ENCODE measurements around the gene GALP. TPM values are rescaled to one million over a fixed set of nuclear protein-coding genes. Genes with fewer than 3 reads are reported as not detected.
A peak's percentile ranks its signal among the peaks of the same experiment; 100 is the strongest.

Gene GALP
- total and polyA plus RNA-seq, 2 experiments from 2014 or later: not detected

GRCh38 chr19:56136362-56136761, 39.4 kb upstream of the GALP start:
- Mint-ChIP-seq H3K4me1 (peaks cover 33% of the 10 kb centered on the region), H3K36me3 (ENCODE audit: low read depth) (no peaks in the 10 kb centered on the region; the same call in 2 of the 3 replicates), H3K27me3 (ENCODE audit: insufficient read depth, low read depth, poor library complexity) (peaks cover 26% of the 10 kb centered on the region), H3K27ac (peak overlapping the region; percentile 97), H3K4me3 (peak overlapping the region; percentile 45), H3K9me3 (no peaks in the 10 kb centered on the region; the same call in 2 of the 3 replicates)
- H3K27ac ChIP-seq (ENCODE audit: low read depth): peak overlapping the region; percentile 94
- H3K27me3 ChIP-seq (ENCODE audit: insufficient read depth): no peaks in the 10 kb centered on the region
- no peaks in the 10 kb centered on the region for H3K9me2 ChIP-seq (ENCODE audit: insufficient read depth)
- H2AFZ ChIP-seq: peak overlapping the region; percentile 97
- peaks cover 23% of the 10 kb centered on the region for H3F3A ChIP-seq (replicated peaks; ENCODE audit: low read depth)
- ATAC-seq (peak; percentile 45), DNase-seq (ENCODE audit: low spot score) (peak; percentile 80)
- peaks cover 29% of the 10 kb centered on the region for H3K4me1 ChIP-seq (ENCODE audit: insufficient read depth)
- H3K79me2 ChIP-seq (replicated peaks; ENCODE audit: insufficient read depth): no peaks in the 10 kb centered on the region
- no peak for TF ChIP-seq ZNF114 (CRISPR knock-in tag; IDR thresholded peaks at IDR 0.05)
- TF ChIP-seq CTCF (conservative IDR thresholded peaks at IDR 0.05; ENCODE audit: low read depth in 2 of 2): 0 out of 4 replicates have a peak, but pooled peaks of 1 of the 2 experiments have one; percentile 23
- no peak for TF ChIP-seq JUNB (IDR thresholded peaks at IDR 0.05; ENCODE audit: unreplicated experiment)
- TF ChIP-seq ZNF331 (CRISPR knock-in tag; IDR thresholded peaks at IDR 0.05; ENCODE audit: low read depth): no peak
- TF ChIP-seq EZH2phosphoT487 (IDR thresholded peaks at IDR 0.05; ENCODE audit: unreplicated experiment): no peak
- TF ChIP-seq NANOG (IDR thresholded peaks at IDR 0.05; ENCODE audit: borderline replicate concordance): no peak
- TF ChIP-seq STAT1 (IDR thresholded peaks at IDR 0.05; ENCODE audit: unreplicated experiment): no peak
- H3K4me2 ChIP-seq: peak overlapping the region; percentile 74
- H3K4me3 ChIP-seq: peak overlapping the region; percentile 16; the same call in 1 of the 2 replicates
- H4K20me1 ChIP-seq (replicated peaks; ENCODE audit: insufficient read depth): no peaks in the 10 kb centered on the region
- no peaks in the 10 kb centered on the region for H3K36me3 ChIP-seq (ENCODE audit: insufficient read depth)

- Mint-ChIP-seq H3K4me3 (no peak overlapping the region; the same call in 2 of the 3 replicates), H3K9me3 (no peaks in the 10 kb centered on the region; the same call in 2 of the 3 replicates), H3K4me1 (peaks cover 37% of the 10 kb centered on the region), H3K36me3 (ENCODE audit: low read depth) (no peaks in the 10 kb centered on the region; the same call in 2 of the 3 replicates), H3K27ac (peak overlapping the region; percentile 97), H3K27me3 (ENCODE audit: insufficient read depth, low read depth, poor library complexity) (peaks cover 19% of the 10 kb centered on the region)
- no peaks in the 10 kb centered on the region for H4K20me1 ChIP-seq (replicated peaks; ENCODE audit: insufficient read depth)
- H3K4me1 ChIP-seq (ENCODE audit: insufficient read depth): peaks cover 36% of the 10 kb centered on the region
- no peak overlapping the region for H3K4me3 ChIP-seq
- H3K27ac ChIP-seq (ENCODE audit: low read depth): peak overlapping the region; percentile 45; the same call in 1 of the 2 replicates
- H2AFZ ChIP-seq: peak overlapping the region; percentile 97
- TF ChIP-seq EZH2 (IDR thresholded peaks at IDR 0.05; ENCODE audit: low read depth, unreplicated experiment) (no peak), CTCF (conservative IDR thresholded peaks at IDR 0.05; ENCODE audit: low read depth in 2 of 2) (no peak), ETS1 (IDR thresholded peaks at IDR 0.05) (no peak), NANOG (IDR thresholded peaks at IDR 0.05; ENCODE audit: borderline replicate concordance) (no peak), POLR2AphosphoS5 (IDR thresholded peaks at IDR 0.05; ENCODE audit: low read depth) (no peak)
- 0 out of 2 replicates have a peak overlapping the region, but pooled peaks have one; percentile 74 for H3K4me2 ChIP-seq
- no peaks in the 10 kb centered on the region for H3K36me3 ChIP-seq (ENCODE audit: insufficient read depth)
- H3F3A ChIP-seq (replicated peaks; ENCODE audit: low read depth): peaks cover 23% of the 10 kb centered on the region
- ATAC-seq (no peak), DNase-seq (ENCODE audit: low spot score) (no peak)
- no peaks in the 10 kb centered on the region for H3K9me2 ChIP-seq (ENCODE audit: insufficient read depth)
- no peaks in the 10 kb centered on the region for H3K27me3 ChIP-seq (ENCODE audit: insufficient read depth)
- H3K79me2 ChIP-seq (replicated peaks; ENCODE audit: insufficient read depth): peaks cover 8% of the 10 kb centered on the region
These were observed 38.4 kb upstream of the GALP start for GRCh38 chr19:56137405-56137804.
